HG03558 (cell line): ENCODE measurements around the gene UXT.
"Not testable (repeated sequence)": the region's sequence is repeated elsewhere in the genome, so short reads cannot be mapped to it uniquely, and the experiment has no call there.

Experiments used
- ATAC-seq: cut with Tn5 transposase; IDR thresholded peaks from one replicate; pipeline ENCODE4 v1.9.1; 2021; ENCODE audit warnings: moderate number of reproducible peaks; ENCODE audit not compliant: unreplicated experiment; ENCODE audit errors: extremely low read depth

Gene UXT

DNA sequence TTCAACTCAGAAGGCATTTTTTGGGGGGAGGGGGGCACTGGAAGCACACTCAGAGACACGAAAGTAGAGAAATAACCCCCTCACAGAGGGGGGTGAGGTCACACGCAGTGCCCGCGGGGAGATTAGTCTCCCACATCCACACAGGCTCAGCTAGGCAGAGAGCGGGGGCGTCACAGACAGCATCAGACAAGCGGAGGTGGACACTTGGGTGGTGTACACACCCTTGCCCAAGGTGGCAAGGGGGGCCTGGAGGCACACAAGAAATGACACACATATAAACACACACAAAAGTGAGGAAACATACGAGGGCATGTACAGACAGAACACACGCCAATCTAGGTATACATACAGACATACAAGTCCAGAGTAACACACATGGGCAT is 38.7 kb downstream of the UXT start:
- no peak for ATAC-seq

DNA sequence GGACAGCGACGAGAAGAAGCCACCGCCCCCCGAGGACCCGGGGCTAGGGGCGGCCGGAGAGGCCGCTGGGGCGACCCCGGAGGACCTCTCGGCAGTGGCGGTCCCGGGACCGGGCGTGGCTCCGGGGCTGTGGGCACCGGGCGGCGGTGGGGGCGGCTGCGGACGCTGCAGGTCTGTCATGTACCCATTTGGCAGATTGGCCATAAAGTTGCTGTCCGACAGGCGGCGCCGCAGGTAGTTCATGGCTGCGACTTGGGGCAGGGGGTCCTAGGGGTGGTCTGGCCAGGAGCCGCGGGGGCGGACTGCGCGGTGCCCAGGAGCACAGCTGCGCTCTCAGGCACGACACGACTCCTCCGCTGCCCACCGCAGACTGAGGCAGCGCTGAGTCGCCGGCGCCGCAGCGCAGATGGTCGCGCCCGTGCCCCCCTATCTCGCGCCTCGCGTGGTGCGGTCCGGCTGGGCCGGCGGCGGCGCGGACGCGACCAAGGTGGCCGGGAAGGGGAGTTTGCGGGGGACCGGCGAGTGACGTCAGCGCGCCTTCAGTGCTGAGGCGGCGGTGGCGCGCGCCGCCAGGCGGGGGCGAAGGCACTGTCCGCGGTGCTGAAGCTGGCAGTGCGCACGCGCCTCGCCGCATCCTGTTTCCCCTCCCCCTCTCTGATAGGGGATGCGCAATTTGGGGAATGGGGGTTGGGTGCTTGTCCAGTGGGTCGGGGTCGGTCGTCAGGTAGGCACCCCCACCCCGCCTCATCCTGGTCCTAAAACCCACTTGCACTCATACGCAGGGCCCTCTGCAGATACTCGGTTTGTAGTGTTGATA is 39.3 kb downstream of the UXT start, which contains the start of gene SYN1:
TSS of gene SYN1 (minus strand) at position 372 of the 817 bp plus-strand sequence. CDS start at position 243, 129 bp downstream.
- ATAC-seq, result no peak

- ATAC-seq, result no peak
Observed at GRCh38 chrX:47618923-47619485, 40.0 kb downstream of the UXT start.

DNA sequence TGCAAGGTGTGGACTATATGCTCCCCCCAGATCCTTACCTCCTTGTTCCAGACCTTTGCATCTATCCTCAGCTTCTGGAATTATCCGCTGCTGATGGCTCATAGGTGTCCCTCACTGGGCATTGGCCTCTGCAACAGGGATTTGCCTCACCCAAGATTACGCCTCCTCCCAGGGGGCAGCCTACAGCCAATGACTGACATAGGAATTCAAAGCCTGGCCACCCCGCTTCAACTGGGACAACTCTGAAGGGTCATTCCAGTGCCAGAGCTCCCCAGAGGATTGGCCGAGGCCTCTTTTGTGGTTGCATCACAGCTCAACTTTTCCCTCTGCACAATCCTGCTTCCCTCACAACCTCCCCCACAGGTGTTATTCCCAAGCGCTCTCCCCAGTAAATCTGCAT is 44.4 kb downstream of the UXT start:
- no peak for ATAC-seq

DNA sequence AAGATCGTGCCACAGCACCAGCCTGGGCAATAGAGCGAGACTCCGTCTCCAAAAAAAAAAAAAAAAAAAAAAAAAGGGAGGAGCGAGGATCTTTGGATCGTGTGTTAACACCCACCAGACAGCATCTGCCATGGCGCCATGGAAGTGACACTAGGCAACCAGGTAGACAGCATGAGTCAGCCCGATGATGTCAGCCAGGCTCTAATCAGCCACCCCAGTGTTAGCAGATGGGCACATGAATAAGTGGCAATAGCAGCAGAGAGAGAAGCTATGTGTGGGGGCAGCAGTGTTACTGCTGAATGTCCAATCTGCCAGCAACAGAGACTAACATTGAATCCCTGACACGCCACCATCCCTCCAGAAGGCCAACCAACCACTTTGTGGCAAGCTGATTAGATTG is 45.9 kb downstream of the UXT start:
- ATAC-seq, result no peak

DNA sequence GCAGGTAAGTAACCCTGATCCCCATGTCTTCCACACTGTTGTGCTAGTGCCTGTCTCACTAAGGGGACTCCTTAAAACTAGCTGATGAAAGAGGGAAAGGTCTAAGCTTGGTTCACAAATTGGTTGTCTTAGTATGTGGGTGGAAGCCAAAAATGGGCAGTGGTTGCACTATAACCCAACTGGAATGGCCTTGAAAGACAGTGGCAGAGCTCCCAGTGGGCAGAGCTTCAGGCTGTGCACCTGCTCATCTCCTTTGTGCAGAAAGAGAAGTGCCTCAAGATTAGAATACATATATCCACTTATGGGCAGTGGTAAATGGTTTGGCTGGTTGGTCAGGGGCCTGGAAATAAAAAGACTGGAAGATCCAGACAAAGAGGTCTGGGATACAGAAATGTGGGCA is 46.6 kb downstream of the UXT start:
- no peak for ATAC-seq

DNA sequence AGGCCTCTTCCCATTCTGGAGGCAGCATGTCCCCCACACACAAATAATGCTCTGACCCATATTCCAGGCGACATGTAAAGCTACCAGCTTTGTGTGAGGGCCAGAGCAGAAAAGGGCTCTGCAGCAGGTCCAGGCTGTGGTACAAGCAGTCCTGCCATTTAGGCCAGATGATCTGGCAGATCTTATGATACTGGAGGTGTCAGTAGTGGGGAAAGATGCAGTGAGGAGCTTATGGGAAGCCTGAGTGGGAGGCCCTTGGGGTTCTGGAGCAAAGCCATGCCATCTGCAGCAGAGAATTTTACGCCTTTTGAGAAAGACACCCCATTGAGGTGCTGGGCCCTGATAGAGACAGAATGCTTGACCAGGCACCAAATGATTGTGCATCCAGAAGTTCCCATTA is 47.1 kb downstream of the UXT start:
- no peak for ATAC-seq

- no peak for ATAC-seq
Observed at GRCh38 chrX:47611489-47611888, 47.5 kb downstream of the UXT start.

DNA sequence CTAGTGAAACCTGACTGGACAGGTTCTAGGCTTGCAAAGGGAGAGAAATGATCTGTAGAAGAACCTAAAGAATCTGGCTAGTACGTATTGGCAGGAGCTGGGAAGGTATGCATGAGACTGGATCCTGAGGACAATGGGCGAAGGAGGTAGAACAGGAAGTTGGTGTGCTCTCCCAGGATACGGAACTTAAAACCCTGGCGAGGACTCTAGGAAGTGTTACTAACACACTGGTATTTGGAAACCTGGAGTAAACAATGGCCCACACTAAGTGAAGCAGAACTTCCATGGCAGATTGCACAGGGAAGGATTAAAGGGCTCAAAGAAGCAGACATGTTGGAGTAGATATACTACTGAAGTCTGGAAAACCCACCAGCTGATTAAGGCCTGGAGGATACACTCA is 48.5 kb downstream of the UXT start:
- no peak for ATAC-seq

DNA sequence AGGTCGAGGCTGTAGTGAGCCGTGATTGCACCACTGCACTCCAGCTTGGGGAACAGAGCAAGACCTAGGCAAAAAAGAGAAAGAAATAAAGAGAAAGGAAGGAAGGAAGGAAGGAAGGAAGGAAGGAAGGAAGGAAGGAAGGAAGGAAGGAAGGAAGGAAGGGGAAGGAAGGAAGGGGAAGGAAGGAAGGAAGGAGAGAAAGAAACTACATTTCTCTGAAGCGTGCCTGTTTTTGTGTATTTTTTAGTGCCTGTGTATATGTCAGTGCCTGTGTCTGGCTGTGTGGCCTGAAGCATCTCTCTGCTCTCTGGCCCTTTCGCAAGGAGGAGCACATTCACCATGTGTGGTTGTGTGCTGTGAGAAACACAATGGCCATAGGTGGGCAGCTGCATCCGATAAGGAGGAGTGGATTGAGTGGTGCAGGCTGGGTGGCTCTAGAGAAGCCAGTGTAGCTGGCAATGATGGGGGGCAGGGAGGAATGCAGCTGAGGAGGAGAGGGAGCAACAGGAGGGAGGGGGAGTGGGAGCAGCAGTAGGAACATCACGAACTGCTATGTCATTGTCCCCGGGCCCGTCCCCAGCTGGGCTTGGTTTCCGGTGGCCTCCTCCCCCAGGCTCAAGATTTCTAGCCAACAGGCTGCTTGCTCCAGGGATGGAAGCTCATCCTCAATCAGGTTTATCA is 50.7 kb downstream of the UXT start:
- no peak for ATAC-seq

- ATAC-seq, result no peak
Observed at GRCh38 chrX:47607091-47607490, 51.9 kb downstream of the UXT start.

GRCh38 chrX:47605024-47605423 is 54.0 kb downstream of the UXT start:
- no peak for ATAC-seq

DNA sequence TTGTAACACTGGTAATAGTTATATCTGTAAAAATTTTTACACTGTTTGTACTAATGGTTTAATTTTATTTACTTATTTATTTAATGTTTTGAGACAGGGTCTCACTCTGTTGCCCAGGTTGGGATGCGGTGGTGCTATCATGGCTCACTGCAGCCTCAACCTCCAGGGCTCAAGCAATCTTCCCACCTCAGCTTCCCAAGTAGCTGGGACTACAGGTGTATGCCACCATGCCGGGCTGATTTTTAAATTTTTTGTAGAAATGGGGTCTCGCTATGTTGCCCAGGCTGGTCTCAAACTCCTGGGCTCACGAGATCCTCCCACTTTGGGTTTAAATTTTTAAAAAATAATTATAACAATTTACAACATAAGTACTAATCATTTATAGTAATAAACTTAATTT is 55.9 kb downstream of the UXT start:
- not testable (repeated sequence) for ATAC-seq
